Measurements from ENCODE around the gene DOP1B. TPM values are rescaled to one million over a fixed set of nuclear protein-coding genes. Genes with fewer than 3 reads are reported as not detected.

Gene DOP1B
- total RNA-seq, 2 experiments from 2014 or later, result 4.2 to 9.2 TPM

DNA sequence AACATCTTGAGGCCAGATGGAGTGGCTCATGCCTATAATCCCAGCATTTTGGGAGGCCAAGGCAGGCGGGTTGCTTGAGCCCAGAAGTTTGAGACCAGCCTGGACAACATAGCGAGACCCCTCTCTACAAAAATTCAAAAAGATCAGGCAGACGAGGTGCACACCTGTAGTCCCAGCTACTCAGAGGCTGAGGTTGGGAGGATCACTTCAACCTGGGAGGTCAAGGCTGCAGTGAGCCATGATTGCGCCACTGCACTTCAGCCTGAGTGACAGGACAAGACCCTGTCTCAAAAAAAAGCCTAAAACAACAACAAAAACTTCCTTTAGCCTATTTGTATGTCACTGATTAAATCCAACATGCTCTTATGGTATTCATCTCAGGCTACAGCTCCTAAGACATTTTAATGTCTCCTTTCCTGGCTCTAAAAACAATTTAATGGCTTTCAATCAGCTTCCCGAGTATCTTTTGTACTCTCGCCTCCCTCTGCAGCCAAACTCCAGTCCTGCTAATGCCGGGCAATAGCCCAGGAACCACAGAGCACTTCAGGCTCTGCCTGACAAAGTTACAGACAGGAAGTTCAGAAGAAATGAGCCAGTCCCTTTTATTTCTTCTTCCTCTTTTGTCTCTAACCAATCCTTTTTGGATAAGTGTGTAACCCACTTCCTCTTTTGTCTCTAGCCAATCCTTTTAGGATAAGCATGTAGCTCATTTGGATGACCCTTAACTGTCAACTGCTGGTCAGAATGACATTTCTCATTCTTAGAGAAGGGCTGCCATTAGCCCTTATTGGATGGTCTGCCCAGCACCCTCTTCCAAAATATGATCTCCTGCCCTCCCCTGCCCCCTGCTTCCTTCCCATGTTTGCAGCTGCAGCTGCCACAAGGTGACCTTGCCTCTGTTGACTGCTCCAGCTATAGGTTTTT, 6.6 kb upstream of the DOP1B start:
- Histone ChIP-seq H3K4me1 (ENCODE audit: insufficient read depth, low read length, poor library complexity, severe bottlenecking) (peaks cover 26% of the 10 kb centered on the region), H3K9me2 (ENCODE audit: insufficient read depth, low read length) (no peaks in the 10 kb centered on the region), H3K4me3 (ENCODE audit: low read depth, low read length, poor library complexity, severe bottlenecking) (peak overlapping the region; percentile 37), H3K4me2 (ENCODE audit: low read length) (peak overlapping the region; percentile 67), H3K36me3 (ENCODE audit: insufficient read depth, low read length) (no peaks in the 10 kb centered on the region), H3K79me2 (ENCODE audit: insufficient read depth, low read depth, low read length) (no peaks in the 10 kb centered on the region), H4K20me1 (ENCODE audit: insufficient read depth, low read length) (no peaks in the 10 kb centered on the region), H3K9me3 (ENCODE audit: low read length) (peaks cover 6% of the 10 kb centered on the region; the same call in 1 of the 2 replicates), H3K27ac (ENCODE audit: low read depth, low read length, poor library complexity, severe bottlenecking) (peak overlapping the region; percentile 76), H2AFZ (ENCODE audit: low read length) (peak overlapping the region; percentile 88)
- TF ChIP-seq, protein P1, sequence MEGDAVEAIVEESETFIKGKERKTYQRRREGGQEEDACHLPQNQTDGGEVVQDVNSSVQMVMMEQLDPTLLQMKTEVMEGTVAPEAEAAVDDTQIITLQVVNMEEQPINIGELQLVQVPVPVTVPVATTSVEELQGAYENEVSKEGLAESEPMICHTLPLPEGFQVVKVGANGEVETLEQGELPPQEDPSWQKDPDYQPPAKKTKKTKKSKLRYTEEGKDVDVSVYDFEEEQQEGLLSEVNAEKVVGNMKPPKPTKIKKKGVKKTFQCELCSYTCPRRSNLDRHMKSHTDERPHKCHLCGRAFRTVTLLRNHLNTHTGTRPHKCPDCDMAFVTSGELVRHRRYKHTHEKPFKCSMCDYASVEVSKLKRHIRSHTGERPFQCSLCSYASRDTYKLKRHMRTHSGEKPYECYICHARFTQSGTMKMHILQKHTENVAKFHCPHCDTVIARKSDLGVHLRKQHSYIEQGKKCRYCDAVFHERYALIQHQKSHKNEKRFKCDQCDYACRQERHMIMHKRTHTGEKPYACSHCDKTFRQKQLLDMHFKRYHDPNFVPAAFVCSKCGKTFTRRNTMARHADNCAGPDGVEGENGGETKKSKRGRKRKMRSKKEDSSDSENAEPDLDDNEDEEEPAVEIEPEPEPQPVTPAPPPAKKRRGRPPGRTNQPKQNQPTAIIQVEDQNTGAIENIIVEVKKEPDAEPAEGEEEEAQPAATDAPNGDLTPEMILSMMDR (conservative IDR thresholded peaks at IDR 0.05; ENCODE audit: low read length), result no peak
- ChIA-PET CTCF (ENCODE audit: unreplicated experiment) (interaction anchor here (0.8 to 1.3 kb wide), 3 partner anchors 9 to 170 kb away, joined by 3 to 8 read pairs (median 3); no protein-coding TSS in a partner anchor), POLR2A (interaction anchor here (0.9 to 2.1 kb wide), 11 partner anchors 8 to 187 kb away, joined by 3 to 15 read pairs (median 4); partner anchors contain the start of gene MORC3)
- intact Hi-C loops (cut with micrococcal nuclease; ENCODE audit: unreplicated experiment), result no loop called here
- TSS peak; percentile 73 for BruUV-seq (replicated peaks)
- peak; percentile 89 for DNase-seq (ENCODE audit: low spot score)

DNA sequence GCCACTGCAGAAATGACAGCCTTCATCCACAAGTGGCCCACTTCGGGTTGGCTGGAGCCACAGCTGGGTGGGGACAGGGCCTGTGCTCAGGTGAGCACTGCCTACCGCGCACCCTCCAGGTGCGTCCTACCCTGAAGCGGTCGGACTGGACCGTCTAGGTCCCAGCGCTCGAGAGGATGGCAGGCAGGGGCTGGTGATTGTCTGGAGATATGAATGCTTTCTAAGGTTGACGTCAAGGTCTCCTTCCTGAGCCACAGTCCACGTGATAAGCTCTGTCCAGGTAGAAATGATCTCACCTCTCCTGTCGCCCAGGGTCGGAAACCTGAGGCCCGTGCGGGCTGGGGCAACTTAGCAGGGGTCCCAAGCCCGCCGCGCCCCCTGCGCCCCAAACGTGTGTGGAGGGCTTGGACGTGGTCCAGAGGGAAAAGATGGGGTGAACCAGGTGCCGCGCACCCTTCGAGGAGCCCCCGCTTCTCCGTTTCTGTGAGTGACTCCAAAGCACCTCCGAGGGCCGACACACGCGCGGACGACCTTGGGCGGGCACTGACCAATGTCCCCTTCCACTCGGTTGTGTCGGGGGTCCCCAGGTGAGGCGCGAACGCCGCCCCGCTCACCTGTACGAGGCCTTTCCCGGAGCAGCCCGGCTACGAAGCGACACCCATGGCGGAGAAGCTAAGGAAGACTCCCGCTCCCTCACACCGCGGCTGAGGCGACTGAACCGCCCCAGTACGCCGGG, 853 bp upstream of the DOP1B start:
- peaks cover 14% of the 10 kb centered on the region for H3K4me1 ChIP-seq (ENCODE audit: insufficient read depth, low read length, poor library complexity, severe bottlenecking)
- no TSS peak for BruUV-seq (replicated peaks)
- peak overlapping the region; percentile 52; the same call in 1 of the 2 replicates for H3K4me2 ChIP-seq (ENCODE audit: low read length)
- no peaks in the 10 kb centered on the region for H3K36me3 ChIP-seq (ENCODE audit: insufficient read depth, low read length)
- POLR2A ChIA-PET, result interaction anchor here (0.6 to 1.5 kb wide), 2 partner anchors 131 to 164 kb away, joined by 3 read pairs; partner anchors contain the start of gene MORC3
- no peak overlapping the region for H3K27ac ChIP-seq (ENCODE audit: low read depth, low read length, poor library complexity, severe bottlenecking)
- no peaks in the 10 kb centered on the region for H4K20me1 ChIP-seq (ENCODE audit: insufficient read depth, low read length)
- CTCF ChIA-PET (ENCODE audit: unreplicated experiment), result no interaction called here
- H3K4me3 ChIP-seq (ENCODE audit: low read depth, low read length, poor library complexity, severe bottlenecking), result peak overlapping the region; percentile 79
- H3K79me2 ChIP-seq (ENCODE audit: insufficient read depth, low read depth, low read length), result no peaks in the 10 kb centered on the region
- no peaks in the 10 kb centered on the region for H3K9me2 ChIP-seq (ENCODE audit: insufficient read depth, low read length)
- DNase-seq (ENCODE audit: low spot score), result no peak
- H3K9me3 ChIP-seq (ENCODE audit: low read length), result peaks cover 6% of the 10 kb centered on the region; the same call in 1 of the 2 replicates
- no peak for TF ChIP-seq EZH2phosphoT487 (IDR thresholded peaks at IDR 0.05; ENCODE audit: borderline replicate concordance, low read depth, low read length)
- TF ChIP-seq, protein P1 (conservative IDR thresholded peaks at IDR 0.05; ENCODE audit: low read length), result no peak
- intact Hi-C loops (cut with micrococcal nuclease; ENCODE audit: unreplicated experiment), result loop anchor here (1.0 kb wide), 1 partner anchor 98 kb away; no protein-coding TSS in a partner anchor
- H2AFZ ChIP-seq (ENCODE audit: low read length), result no peak overlapping the region

Data from OCI-LY7 (cell line).